Head of caudate nucleus (tissue), 42 donors: ENCODE data around the gene ZMAT5.
"Not testable (repeated sequence)": the region's sequence is repeated elsewhere in the genome, so short reads cannot be mapped to it uniquely, and the experiment has no call there.

Experiments
- DNase-seq, 42 donors: peaks; one replicate each; pipeline versions ENCODE4 v3.0.0 to v3.0.0-alpha.2; 2020 to 2021; ENCODE audit warnings: mixed read lengths in 7 of 42
- intact Hi-C: fragments of 100-400 bp; cut with DNase I; formaldehyde crosslinking; loops from one replicate; pipeline ENCODE4 v1.15.0; 2022

ZMAT5 gene

DNA sequence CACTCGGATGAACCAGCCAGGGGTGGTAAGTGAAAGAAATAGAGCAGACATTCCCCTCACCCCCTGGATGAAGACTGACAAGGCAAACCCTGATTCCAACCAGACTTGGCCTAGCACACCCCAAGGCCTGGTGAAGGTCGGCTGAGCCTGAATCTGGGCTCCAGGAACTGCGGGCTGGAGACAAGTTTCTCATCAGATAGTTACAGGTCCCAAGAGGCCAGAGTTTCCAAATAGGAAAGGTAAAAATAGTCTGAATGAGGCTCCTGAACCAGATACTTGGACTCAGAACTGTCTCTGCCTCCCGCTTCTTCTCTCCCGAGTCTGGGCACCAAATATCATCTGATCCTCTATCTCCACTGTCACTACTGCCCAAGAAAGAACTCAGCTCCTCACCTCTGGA is 7.8 kb downstream of the ZMAT5 start:
- no peak for DNase-seq
- intact Hi-C loops: no loop called here

DNA sequence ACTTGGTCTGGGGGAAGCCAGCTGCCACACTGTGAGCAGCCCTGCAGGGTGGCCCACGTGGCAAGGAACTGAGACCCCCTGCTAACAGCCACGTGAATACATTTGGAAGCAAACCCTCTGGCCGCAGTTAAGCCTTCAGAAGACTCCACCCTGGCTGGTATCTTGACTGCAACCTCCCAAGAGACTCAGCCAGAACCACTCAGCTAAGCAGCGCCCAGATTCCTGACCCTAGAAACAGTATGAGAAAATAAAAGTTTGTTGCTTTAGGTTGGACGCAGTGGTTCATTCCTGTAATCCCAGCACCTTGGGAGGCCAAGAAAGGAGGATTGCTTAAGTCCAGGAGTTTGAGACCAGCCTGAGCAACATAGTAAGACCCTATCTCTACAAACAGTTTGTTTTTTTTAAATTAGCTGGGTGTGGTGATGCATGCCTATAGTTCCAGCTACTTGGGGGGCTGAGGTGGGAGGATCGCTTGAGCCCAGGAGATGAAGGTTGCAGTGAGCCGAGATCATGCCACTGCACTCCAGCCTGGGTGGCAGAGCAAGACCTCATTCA is 8.7 kb downstream of the ZMAT5 start:
- DNase-seq: no peak
- intact Hi-C loops: no loop called here

DNA sequence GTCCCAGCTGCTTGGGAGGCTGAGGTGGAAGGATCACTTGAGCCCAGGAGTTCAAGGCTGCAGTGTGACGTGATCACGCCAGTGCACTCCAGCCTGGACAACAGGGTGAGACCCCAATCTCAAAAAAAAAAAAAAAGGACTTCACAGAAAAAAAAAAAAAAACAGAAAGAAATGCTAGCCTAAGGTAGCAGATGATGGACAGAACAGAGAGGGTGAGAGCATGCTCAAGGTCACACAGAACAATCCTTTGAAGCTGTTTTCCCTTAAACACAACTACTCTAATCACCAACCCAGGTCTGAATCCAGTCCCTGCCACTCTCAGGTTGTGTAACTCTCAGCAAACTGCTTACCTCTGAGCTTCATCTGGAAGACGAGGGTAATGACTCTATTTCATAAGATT is 9.7 kb downstream of the ZMAT5 start:
- no peak for DNase-seq
- intact Hi-C loops: no loop called here

DNA sequence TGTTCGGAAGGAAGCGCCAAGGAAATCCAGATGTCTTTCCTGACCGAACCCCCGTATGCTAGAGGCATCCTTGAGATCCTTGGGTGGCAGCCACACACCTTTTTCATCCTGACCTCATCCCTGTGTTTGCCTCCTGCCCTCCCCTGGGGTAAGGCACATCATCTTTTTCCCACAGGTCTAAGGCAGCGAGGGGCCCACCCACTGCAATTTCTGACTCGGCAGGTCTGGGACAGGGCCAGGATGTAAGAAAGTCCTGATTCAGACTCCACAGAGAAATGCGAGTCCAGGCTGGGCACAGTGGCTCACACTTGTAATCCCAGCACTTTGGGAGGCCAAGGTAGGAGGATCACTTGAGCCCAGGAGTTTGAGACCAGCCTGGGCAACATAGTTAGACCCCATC is 10.5 kb downstream of the ZMAT5 start:
- DNase-seq: no peak
- intact Hi-C loops: no loop called here

DNA sequence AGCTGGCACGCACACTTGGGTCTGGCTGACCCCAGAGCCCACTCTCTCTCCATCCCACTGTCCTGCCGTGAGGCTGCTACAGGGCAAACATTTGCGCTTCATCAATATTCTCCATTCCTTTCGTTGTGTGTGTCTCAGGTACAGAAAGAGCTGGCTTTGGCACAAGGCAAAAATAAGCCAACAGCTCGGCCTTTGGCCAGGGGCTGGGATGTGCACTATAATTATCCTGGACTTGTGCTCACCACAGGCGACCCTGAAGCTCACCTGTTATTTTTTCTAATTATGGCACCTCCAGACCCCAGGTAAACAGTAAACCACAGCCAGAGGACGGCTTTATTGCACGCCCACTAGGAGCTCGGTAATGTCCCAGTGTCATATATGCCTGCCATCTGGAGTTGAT is 10.9 kb downstream of the ZMAT5 start:
- no peak for DNase-seq

DNA sequence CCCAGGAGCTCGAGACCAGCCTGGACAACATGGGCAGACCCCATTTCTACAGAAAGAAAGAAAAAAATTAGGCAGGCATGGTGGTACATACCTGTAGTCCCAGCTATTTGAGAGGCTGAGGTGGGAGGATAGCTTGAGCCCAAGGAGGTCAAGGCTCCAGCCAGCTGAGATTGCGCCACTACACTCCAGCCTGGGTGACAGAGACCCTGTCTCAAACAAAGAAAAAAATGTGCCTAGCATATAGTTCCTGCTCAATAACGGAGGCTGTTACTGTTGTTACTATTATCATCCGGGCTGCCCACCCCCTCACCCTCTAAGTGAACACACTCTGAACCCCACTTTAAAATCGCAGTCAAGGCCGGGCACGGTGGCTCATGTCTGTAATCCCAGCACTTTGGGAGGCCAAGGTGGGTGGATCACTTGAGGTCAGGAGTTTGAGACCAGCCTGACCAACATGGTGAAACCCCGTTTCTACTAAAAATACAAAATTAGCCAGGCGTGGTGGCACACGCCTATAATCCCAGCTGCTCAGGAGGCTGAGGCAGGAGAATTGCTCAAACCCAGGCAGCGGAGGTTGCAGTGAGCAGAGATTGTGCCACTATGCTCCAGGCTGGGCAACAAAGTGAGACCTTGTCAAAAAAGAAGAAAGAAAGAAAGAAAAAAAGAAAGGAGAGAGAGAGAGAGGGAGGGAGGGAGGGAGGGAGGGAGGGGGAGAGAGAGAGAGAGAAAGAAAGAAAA is 12.0 kb downstream of the ZMAT5 start:
- intact Hi-C loops, DNase-seq: not testable (repeated sequence)

More for the DNA sequence above, 10.9 kb downstream of the ZMAT5 start:
- intact Hi-C loops: no loop called here

DNA sequence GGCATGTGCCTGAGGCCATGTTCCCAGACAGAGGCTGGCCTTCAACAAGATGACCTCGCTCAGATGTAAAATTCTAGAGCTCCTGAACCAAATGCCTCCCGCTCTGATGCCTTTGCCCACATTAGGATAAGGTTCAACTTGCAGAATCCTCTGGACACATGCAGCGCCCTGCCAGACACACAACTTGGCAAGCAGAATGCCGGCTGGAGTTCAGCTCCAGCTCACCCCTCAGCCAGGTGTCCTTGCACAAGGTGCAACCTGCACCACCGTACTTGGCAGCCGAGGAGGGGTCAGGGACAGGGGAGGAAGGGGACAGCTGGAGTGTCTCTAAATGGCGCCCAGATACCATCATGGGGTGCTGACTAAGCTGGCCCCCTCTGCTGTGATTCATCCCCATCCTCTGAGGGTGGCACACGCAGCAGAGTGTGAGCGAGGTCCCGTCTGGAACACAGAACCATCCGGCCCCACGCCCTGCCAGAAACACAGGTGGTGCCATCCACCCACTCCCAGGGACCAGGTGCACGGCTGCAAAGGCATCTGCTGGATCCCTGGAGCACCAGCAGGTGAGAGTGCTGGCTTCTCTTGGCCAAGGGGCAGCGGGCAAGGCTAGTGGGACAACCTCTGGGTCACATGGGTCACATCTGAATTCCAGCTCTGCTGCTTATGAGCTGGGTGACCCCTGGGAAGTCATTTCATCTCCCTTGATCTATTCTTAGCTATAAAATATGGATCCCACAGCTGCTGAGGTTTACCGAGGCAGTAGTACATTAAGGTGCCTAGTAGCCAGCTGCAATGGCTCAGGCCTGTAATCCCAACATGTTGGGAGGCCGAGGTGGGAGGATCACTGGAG is 12.8 kb downstream of the ZMAT5 start:
- intact Hi-C loops: no loop called here
- no peak for DNase-seq

DNA sequence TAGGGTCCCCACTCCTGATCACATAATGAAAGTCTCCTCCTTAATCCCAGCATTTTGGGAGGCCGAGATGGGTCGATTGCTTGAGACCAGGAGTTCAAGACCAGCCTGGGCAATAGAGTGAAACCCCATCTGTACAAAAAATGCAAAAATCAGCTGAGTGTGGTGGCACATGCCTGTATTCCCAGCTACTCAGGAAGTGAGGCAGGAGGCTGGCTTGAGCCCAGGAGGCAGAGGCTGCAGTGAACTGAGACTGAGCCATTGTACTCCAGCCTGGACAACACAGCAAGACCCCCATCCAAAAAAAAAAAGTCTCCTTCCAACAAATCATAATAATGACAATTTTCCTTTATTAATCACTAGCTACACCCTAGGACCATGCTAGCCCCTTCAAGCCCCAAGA is 15.1 kb downstream of the ZMAT5 start:
- intact Hi-C loops: no loop called here
- no peak for DNase-seq

DNA sequence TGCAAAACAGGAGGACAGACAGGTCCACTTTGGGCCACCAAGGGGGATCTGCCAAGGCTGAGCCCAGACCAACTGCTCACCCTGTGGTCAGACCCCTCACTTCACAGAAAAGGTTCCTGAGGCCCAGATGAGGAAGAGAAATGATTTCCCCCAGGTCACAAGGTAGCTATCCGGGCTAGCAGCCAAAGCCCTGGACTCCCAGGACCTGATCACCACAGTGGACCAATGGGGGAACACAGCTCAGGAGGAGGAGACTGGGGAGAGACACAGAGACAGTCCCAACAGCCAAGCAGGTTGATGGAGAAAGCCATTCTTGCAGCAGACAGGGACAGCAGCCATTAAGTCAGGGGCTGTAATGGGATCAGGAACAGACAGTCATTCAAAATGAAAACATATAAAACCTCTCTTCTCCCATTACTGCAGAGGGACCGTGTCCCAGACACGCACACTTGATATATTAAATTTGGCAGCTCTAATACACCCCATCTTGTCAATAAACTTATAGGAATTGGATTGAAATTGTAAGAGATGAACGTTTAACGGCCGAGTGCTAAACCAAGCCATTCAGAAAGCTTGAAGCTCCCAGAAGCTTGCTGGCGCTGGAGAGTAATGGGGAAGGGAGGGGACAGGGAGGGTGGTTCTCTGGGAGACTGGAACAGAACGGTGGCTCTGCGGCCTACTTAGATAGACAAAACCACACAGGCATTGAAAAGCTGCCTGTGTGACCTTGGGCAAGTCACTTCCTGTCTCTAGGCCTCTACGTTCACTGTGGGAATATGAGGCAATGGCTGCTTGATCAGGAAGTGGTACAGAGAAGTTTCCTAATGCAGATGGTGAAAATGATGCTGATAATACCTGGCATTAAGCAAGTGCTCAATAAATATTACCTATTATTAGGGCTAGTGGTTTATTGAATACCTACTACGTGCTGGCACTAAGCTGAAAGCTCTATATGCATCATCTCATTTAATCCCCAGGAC is 16.0 kb downstream of the ZMAT5 start:
- intact Hi-C loops: no loop called here
- DNase-seq: no peak

DNA sequence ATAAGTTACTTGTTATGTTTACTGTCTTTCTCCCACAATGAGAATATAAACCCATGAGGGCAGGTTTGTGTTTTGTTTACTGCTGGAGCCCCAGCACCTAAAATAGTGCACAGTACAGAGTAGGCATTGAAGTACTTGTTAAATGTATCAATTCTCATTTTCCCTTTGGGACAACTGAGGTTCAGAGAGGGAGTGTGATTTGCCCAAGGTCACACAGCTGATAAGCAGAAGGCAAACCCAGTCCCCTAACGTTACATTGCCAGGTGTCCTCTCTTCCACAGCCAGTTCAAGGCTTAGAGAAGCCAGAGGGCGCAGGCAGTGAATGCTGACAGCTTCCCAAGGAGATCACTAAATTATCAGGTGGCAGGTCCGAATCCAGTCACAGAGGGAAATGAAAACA is 16.8 kb downstream of the ZMAT5 start:
- intact Hi-C loops: no loop called here
- DNase-seq: no peak

DNA sequence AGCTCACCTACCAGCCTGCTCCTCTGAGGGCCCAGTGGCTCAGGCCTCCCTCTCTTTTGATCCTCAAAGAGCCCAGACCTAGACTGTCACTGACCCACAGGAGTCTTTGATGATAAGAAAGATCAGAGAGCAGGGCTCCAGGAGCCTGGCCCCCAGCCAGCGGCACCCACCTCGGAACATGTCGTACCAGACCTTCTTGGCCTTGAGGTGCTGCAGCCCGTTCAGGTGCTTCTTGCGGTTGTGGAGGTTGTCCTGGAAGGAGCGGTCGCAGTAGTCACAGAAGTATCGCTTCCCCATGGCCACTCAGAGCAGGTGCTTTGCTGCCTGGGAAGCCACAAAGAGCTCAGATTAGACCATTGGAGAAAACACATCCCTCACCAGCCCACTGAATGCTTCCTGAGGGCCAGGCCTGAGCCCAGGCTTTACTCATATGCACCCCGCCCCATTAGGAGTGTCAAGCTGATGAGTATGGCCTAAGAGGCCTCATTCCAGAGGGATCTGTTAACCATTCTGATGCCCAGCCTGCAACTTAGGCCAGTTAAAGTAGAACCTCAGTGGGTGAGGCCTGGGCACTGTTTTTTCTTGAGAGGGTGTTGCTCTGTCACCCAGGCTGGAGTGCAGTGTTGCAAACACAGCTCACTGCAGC is 18.4 kb downstream of the ZMAT5 start:
- intact Hi-C loops: no loop called here
- no peak for DNase-seq

DNA sequence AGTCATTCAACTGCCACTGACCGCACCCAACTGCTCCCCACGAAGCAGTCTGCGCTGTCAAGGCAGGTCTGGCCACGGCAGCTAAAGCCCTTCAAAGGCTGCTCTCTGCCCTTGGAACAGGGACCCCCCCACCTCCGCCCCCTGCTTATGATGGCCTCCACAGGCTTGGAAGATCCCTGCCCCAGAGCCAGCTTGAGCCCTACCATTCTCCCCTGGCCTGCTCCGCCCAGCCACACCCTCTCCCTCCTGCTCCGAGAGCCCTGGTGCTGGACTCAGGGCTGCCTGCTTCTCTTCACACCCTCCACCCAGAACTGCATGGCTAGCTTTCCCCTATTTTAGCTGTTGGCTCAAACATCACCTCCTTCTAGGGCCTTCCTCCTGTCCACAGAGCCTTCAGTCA is 19.0 kb downstream of the ZMAT5 start:
- intact Hi-C loops: no loop called here
- no peak for DNase-seq

DNA sequence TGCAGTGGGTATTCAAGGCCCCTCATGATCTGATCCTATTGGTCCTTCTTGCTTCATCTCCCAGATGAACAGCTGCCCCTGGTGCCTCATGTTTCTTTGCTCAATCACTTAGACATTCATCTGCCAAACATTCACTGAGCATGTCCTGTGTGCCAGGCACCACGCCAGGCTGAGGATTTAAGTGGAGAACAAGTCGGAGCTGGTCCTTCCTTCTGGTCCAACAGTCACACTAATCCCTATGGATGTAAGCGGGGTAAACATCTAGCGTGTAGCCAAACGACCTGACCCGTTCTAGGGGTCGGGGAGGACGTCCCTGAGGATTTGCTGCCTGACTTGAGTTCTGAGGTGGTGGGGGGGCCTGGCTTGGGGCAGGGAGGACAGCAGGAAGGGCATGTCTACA is 21.9 kb downstream of the ZMAT5 start:
- intact Hi-C loops: no loop called here
- DNase-seq: peak in 1 of 42 donors; percentile 14

DNA sequence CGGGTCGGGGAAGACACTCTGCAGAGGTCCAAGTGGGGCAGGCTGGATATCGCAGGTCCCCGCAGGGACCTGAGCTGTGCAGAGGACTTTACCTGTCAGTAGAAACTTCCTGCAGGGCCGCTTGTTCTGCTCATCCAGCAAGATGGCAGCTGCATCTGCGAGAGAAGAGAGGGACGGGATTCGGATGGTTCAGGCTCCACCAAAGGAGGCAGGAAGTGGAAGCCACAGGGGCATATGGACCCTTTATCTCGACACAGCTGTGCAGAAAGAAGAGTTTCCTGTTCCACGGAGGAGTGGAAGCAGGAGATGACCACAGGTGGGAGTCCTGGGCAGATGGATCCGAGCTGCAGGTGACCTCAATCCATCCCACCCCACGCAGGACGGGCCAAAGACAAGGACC is 24.5 kb downstream of the ZMAT5 start:
- DNase-seq: no peak
- intact Hi-C loops: no loop called here

DNA sequence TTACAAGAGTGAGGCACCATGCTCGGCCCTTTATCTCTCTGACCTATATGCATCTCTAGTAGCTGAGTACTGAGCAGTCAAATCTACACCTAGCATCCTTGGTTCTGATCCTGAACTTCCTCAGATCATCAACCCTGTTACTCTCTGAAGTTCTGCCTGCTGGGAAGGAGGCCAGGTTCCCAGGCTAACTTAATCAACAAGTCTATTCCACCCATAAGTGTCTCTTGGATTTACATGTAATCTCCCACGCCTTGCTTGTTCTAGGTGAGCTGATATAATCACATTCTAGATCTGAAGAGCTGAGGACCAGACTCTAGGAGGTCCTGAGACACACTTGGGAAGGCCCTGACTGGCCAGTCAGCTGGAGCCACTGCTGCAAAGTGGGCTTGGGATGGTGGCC is 24.9 kb downstream of the ZMAT5 start:
- no peak for DNase-seq
- intact Hi-C loops: no loop called here

DNA sequence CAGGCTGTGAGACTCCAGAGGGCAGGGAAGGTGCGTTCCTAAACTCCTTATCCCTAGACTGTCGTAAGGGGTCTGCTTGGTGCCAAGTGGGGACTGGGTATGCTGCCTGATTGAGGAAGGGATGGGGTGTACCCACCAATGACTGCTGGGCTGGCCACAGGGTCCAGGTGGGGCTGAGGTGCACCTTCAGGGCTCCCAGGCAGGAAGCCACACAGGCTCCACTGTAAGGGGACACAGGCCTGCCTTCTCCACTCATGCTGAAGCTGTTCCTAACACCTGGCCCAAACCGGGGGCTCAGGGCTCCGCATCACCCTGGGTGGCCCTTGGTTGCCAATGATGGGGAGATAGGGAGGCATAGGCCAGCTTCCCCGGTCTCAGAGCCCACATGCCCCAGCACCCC is 26.6 kb downstream of the ZMAT5 start:
- DNase-seq: no peak
- intact Hi-C loops: no loop called here

DNA sequence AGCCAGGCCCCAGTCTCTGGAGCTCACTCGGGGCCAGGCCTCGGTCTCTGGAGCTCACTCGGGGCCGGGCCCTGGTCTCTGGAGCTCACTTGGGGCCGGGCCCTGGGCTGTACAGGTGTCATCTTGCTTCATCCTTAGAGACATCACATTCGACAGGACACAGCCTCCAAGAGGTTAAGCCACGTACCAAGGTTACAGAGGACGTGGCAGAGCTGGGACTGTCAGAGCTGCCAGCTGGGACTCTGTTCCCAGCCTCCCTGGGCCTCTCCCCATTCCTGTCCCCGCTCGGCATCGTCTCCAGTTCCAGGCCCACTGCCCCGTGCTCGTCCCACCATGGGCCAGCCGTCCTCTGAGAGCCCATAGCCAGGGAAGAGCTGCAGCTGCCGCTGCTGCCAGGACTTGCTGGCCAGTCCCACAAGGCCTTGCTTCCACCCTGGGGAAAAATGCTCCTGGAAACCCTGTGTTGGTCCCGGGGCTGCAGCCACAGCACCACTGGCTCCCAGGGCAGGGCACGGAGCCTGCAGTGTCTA is 27.4 kb downstream of the ZMAT5 start:
- intact Hi-C loops: no loop called here
- DNase-seq: no peak

DNA sequence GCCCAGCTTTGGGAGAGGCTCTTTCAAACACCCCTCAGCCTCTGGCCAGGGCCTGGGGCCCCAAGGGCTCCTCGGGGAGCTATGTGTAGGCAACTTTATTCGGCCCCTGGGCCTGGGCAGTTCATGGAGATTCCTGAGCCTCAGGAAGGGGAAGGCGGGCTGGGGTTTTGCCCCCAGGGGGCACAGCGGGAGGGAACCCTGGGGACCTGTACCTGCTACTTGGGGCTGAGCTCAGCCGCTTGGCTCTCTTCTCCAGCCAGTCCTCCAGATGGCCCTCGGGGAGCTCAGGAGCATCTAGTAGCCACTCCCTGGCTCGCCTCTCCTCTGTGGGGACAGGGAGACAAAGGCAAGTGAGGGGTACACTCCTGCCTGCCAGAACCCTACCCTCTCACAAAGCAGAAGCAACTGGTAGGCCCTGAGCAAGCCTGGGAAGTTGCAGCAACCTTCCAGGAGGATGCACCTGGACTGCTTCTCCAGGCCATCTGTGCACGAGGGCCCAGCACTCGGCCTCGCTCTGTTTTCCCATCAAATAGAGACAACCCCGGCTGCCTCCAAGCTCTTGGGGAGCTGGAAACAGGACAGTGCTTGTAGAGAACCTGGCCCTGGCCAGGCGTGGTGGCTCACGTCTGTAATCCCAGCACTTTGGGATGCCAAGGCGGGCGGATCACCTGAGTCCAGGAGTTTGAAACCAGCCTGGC is 28.5 kb downstream of the ZMAT5 start:
- intact Hi-C loops: no loop called here
- no peak for DNase-seq
